Prostate gland (tissue), 2 donors: Measurements from ENCODE around the gene LARGE2. TPM values are rescaled to one million over a fixed set of nuclear protein-coding genes. Genes with fewer than 3 reads are reported as not detected.

ENCODE experiments used
- DNase-seq: peaks from one replicate; pipeline ENCODE4 v3.0.0-alpha.2; 2019; ENCODE audit warnings: low spot score
- H3K27ac ChIP-seq, 2 donors: fragments of 200-600 bp; sonication (generic); 2 replicates each; pipeline ENCODE4 v1.5.1; 2017 to 2019
- H3K27me3 ChIP-seq: fragments of 200-600 bp; sonication (generic); replicated peaks from 2 replicates; pipeline ENCODE4 v1.5.1; 2019; ENCODE audit not compliant: insufficient read depth
- H3K36me3 ChIP-seq, 2 donors: fragments of 200-600 bp; sonication (generic); 1 replicate in 1 of 2; 2 replicates in 1 of 2; pipeline versions ENCODE4 v1.5.1 to v1.8.1; 2017 to 2019
- H3K4me1 ChIP-seq: fragments of 200-600 bp; sonication (generic); replicated peaks from 2 replicates; pipeline ENCODE4 v1.5.1; 2019
- H3K4me3 ChIP-seq, 2 donors: fragments of 200-600 bp; sonication (generic); 2 replicates each; pipeline ENCODE4 v1.5.1; 2017 to 2019
- H3K9me3 ChIP-seq: fragments of 200-600 bp; sonication (generic); 2 replicates; pipeline ENCODE4 v1.5.1; 2017
- CTCF ChIP-seq, 4 experiments: fragments of 200-600 bp in 2 of 4; fragments of 450-650 bp in 2 of 4; sonication (generic) in 2 of 4; IDR thresholded peaks; 1 replicate in 3 of 4; 2 replicates in 1 of 4; pipeline ENCODE4 v1.5.1; 2016 to 2019; ENCODE audit warnings: antibody characterized with exemption in 4 of 4, mild to moderate bottlenecking in 2 of 4, moderate library complexity in 2 of 4
- POLR2A ChIP-seq: fragments of 450-650 bp; IDR thresholded peaks from one replicate; pipeline ENCODE4 v1.6.1; 2016; ENCODE audit warnings: antibody characterized with exemption, mild to moderate bottlenecking
- POLR2AphosphoS5 ChIP-seq: sonication (generic); formaldehyde crosslinking; IDR thresholded peaks from one replicate; pipeline ENCODE4 v1.6.1; 2017; ENCODE audit warnings: antibody characterized with exemption
- WGBS: methylation state at CpG from one replicate; pipeline ENCODE4 v1.1.5; 2018; 5-methylcytosine and 5-hydroxymethylcytosine counted together
- intact Hi-C: fragments of 100-400 bp; cut with DNase I; formaldehyde crosslinking; loops from one replicate; pipeline ENCODE4 v1.14.2; 2022
- total RNA-seq, 2 donors: library from RNA; depleted of rRNA; stranded (reverse); fragments of >200 nt; gene quantifications; one replicate each; pipeline ENCODE4 v1.1.0, GENCODE V29; 2016

Gene LARGE2
- total RNA-seq, 2 donors from 2014 or later, result 20.2 to 33.6 TPM

GRCh38 chr11:45889555-45889954, 32.9 kb upstream of the LARGE2 start:
- Histone ChIP-seq H3K4me1 (no peaks in the 10 kb centered on the region), H3K9me3 (no peaks in the 10 kb centered on the region), H3K27me3 (no peaks in the 10 kb centered on the region), H3K36me3 (no peaks in the 10 kb centered on the region), H3K27ac (no peak overlapping the region), H3K4me3 (no peak overlapping the region)
- WGBS, result 77% methylated on average over 8 of the region's 8 CpGs
- intact Hi-C loops, result no loop called here
- no peak for TF ChIP-seq POLR2A
- no peak for TF ChIP-seq POLR2AphosphoS5
- TF ChIP-seq CTCF (IDR thresholded peaks at IDR 0.05), result no peak
- DNase-seq, result no peak

GRCh38 chr11:45889966-45890365, 32.5 kb upstream of the LARGE2 start:
- intact Hi-C loops, result no loop called here
- Histone ChIP-seq H3K9me3 (no peaks in the 10 kb centered on the region), H3K4me3 (no peak overlapping the region), H3K36me3 (no peaks in the 10 kb centered on the region), H3K27ac (no peak overlapping the region), H3K27me3 (no peaks in the 10 kb centered on the region), H3K4me1 (no peaks in the 10 kb centered on the region)
- no peak for DNase-seq
- TF ChIP-seq POLR2AphosphoS5, result no peak
- no peak for TF ChIP-seq CTCF (IDR thresholded peaks at IDR 0.05)
- TF ChIP-seq POLR2A, result no peak
- WGBS, result 78% methylated on average over 9 of the region's 9 CpGs

- WGBS, result 71% methylated on average over 8 of the region's 9 CpGs
- TF ChIP-seq POLR2AphosphoS5, result no peak
Measured at GRCh38 chr11:45890886-45891550, 31.4 kb upstream of the LARGE2 start.

GRCh38 chr11:45892856-45893255, 29.6 kb upstream of the LARGE2 start:
- Histone ChIP-seq H3K4me3 (no peak overlapping the region), H3K27ac (no peak overlapping the region), H3K27me3 (no peaks in the 10 kb centered on the region), H3K4me1 (no peaks in the 10 kb centered on the region), H3K9me3 (no peaks in the 10 kb centered on the region), H3K36me3 (no peaks in the 10 kb centered on the region)
- TF ChIP-seq CTCF (IDR thresholded peaks at IDR 0.05) (no peak), POLR2A (no peak), POLR2AphosphoS5 (no peak)
- 92% methylated on average over 5 of the region's 5 CpGs for WGBS
- DNase-seq, result no peak
- intact Hi-C loops, result no loop called here

More at GRCh38 chr11:45890886-45891550, 31.4 kb upstream of the LARGE2 start:
- DNase-seq, result no peak
- Histone ChIP-seq H3K27ac (no peak overlapping the region), H3K27me3 (no peaks in the 10 kb centered on the region), H3K9me3 (no peaks in the 10 kb centered on the region), H3K36me3 (no peaks in the 10 kb centered on the region), H3K4me3 (no peak overlapping the region), H3K4me1 (no peaks in the 10 kb centered on the region)
- intact Hi-C loops, result no loop called here

- 90% methylated on average over 6 of the region's 6 CpGs for WGBS
- intact Hi-C loops, result no loop called here
- Histone ChIP-seq H3K27ac (no peak overlapping the region), H3K27me3 (no peaks in the 10 kb centered on the region), H3K36me3 (no peaks in the 10 kb centered on the region), H3K9me3 (no peaks in the 10 kb centered on the region), H3K4me3 (no peak overlapping the region), H3K4me1 (no peaks in the 10 kb centered on the region)
- no peak for TF ChIP-seq CTCF (IDR thresholded peaks at IDR 0.05)
- no peak for DNase-seq
Measured at GRCh38 chr11:45894555-45895247, 27.8 kb upstream of the LARGE2 start.
